NCI-H1417 treated with DMSO at 0.1 percent for 48 hours (cell line): ENCODE data around the gene ZNF576.
A peak's percentile ranks its signal among the peaks of the same experiment; 100 is the strongest.
"Not testable (repeated sequence)": the region's sequence is repeated elsewhere in the genome, so short reads cannot be mapped to it uniquely, and the experiment has no call there.

Experiments used
- DNase-seq: peaks from one replicate; lab custom pipeline; 2025; lab: John Stamatoyannopoulos, UW

The ZNF576 gene

DNA sequence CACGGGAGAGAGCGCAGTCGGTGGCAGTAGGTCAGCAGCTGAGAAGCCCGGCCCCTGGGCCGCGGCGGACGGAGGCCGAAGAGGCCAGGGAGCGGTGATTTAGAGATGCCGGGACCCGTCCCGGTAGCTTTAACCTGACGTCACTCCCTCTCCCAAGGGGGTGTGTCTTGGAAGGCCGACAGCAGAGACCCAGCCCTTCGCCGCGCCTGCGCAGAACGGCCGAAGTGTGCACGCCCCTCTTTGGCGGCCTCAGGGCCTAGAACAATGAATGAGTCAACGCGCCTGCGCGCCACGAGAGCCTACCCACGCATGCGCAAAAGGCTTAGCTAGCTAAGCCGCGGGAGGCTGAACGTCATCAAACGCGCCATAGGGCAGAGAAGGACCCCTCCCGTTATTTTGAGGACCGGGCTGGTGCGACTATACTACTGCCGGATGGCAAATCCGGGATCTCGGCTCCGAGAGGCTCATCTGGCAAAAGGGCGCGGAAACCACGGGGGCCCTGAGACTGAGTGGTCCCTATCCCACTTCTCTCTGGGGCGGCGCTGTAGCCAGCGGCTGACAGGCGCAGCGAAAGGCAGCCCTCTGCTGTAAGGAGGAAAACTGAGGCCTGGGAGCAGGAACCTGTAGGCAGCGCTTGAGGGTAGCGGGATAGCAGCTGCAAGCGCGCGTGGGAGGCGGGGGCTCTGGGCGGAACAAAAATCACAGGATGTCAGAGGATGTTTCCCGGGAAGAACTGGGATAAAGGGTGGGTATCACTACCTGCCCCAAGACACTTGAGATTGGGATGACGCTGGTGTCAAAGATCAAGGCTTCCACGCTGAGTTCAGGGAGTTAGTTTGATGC lies at the start of gene ZNF576, which contains the start of gene IRGQ:
TSS of gene ZNF576 (plus strand) at position 597 of the 843 bp plus-strand sequence. CDS start 514 bp downstream, outside the sequence.
TSS of gene IRGQ (minus strand) at position 136 of the 843 bp plus-strand sequence. CDS start 796 bp downstream, outside the sequence.
- peak; percentile 83 for DNase-seq

DNA sequence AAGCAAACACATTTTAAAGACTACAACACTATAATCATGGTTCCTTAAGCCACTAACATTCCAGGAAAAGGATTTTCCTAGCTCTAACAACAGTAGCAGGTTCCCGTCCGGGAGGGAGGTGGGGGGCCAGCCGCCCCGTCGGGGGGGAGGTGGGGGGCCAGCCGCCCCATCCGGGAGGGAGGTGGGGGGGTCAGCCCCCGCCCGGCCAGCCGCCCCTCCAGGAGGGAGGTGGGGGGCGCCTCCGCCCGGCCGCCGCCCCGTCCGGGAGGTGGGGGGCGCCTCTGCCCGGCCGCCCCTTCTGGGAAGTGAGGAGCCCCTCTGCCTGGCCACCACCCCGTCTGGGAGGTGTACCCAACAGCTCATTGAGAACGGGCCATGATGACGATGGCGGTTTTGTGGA lies 48.5 kb upstream of the ZNF576 start:
- not testable (repeated sequence) for DNase-seq

DNA sequence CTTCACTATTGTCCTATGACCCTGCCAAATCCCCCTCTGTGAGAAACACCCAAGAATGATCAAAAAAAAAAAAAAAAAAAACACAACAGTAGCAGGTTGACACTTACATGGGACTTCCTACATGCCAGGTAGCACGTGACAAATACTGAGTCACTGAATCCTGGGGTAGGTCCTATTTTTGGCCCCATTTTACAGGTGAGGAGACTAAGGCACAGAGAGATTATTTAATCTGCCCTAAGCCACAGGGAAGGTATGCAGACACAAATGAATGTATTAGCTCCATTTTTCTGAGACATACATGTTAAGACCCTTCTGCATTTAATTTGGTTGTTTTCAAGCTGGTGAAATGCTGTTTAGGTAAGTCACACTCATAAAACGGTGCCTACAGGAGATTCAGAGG lies 47.7 kb upstream of the ZNF576 start:
- no peak for DNase-seq

- DNase-seq, result no peak
Observed at GRCh38 chr19:43551399-43552197, 44.8 kb upstream of the ZNF576 start.

GRCh38 chr19:43552198-43552450 lies 44.3 kb upstream of the ZNF576 start:
- no peak for DNase-seq

DNA sequence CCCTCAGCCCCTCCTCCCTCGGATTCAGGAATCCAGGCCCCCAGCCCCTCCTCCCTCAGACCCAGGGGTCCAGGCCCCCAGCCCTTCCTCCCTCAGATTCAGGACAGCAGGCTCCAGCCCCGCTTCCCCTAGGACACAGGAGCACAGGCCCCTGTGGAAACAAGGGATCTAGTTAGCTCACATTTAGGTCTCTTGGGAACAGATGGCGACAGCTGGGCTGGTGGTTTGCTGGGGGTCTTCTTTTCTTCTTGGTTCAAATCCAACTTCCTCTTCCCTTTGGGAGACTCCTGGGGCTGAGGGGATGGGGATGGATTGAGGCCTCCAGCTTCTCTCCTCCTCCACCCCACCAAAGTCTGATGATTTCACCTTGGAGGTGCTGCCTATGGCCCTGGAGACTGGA lies 43.8 kb upstream of the ZNF576 start:
- DNase-seq, result no peak

GRCh38 chr19:43553656-43554055 lies 42.7 kb upstream of the ZNF576 start:
- DNase-seq, result no peak

- DNase-seq, result no peak
Observed at GRCh38 chr19:43554317-43554895, 42.0 kb upstream of the ZNF576 start.

DNA sequence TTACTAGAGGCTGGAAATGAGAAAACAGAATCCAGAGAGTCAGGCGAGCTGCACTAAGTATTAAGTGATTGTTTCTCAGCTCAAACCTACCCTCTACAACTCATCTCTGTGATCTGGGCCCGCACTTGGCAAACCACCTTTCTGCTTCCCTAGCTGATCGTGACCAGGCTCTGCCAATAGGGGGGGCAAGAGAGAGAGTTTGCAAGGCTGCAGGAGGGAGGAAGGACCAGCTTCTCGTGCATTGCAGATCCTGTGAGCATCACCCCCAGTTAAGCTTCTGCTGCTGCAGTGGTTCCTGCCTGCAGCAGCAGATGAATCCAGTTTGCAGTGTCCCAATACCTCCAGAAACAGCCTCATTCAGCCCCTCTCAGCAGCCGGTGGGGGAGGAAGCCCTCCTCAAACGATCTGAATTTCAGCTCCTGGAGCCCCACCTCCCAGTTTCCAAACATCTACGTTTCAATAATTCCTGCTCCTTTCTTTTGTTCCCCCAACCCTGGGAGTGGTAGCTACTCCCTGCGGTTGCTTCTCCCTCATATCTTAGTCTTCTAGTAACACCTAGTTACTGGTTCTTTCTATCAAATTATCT lies 41.1 kb upstream of the ZNF576 start:
- peak; percentile 3 for DNase-seq

DNA sequence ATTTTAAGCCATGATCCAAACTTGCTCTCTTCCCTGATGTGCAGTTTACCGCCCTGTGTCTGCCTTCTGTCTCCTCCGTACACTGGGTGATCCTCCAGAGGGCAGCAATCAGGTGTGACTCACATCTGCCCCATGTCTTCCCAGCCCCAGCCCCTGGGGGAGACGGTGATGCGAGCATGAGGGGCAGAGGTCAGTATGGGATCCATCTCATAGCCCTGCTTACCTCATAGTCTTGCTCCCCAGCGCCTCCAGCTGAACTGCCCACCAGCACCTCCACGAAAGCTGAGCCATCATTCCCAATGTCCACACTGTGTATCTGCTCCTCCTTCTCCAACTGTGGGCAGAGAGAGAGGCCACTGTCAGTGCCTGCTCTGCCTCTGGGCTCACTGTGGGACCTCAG lies 35.7 kb upstream of the ZNF576 start:
- DNase-seq, result no peak

- no peak for DNase-seq
Observed at GRCh38 chr19:43561139-43561970, 35.0 kb upstream of the ZNF576 start.

GRCh38 chr19:43562226-43562697 lies 34.1 kb upstream of the ZNF576 start:
- no peak for DNase-seq

GRCh38 chr19:43562698-43563241 lies 33.6 kb upstream of the ZNF576 start:
- peak; percentile 12 for DNase-seq

GRCh38 chr19:43563816-43564457 lies 32.5 kb upstream of the ZNF576 start:
- no peak for DNase-seq

DNA sequence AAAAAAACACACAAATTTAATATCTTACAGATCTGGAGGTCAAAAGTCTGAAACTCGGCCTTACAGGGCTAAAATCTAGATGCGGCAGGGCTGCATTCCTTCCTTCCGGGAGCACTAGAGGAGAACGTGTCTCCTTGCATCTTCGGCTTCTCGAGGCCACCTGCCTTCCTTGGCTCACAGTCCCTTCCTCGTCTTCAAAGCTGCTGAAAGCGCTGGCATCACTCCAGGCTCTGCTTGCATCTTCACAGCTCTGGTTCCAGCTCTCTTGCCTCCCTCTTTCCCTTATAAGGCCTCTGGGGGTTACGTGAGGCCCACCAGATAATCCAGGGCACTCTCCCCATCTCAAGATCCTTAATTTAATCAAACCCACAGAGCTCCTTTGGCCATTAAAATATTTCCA lies 31.6 kb upstream of the ZNF576 start:
- DNase-seq, result no peak

- DNase-seq, result no peak
Observed at GRCh38 chr19:43569657-43570056, 26.7 kb upstream of the ZNF576 start.

DNA sequence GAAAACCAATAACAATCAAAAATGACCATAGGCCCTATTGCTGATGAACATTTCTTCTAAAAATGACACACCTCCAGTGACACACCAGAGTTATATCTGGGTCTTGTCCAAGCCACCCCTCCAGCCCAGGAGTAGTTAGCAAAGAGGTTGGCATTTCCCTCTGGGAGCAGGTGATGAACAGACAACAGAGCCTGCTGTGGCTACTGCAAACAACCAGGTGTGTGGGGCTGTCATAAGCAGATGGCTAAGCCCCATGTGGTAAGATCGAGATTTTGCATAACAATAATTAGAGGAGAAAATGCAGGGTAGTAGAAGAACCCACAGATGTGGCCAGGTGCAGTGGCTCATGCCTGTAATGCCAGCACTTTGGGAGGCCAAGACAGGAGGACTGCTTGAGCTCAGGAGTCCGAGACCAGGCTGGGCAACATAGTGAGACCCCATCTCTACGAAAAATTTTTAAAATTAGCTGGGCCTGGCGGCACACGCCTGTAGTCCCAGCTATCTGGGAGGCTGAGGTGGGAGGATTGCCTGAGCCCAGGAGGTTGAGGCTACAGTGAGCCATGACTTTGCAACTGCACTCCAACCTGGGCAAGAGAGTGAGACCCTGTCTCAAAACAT lies 26.1 kb upstream of the ZNF576 start:
- peak; percentile 24 for DNase-seq

- no peak for DNase-seq
Observed at GRCh38 chr19:43572171-43572588, 24.2 kb upstream of the ZNF576 start.

- no peak for DNase-seq
Observed at GRCh38 chr19:43574424-43575155, 21.8 kb upstream of the ZNF576 start.
